ENCODE data around the gene GNB1.

Gene GNB1

GRCh38 chr1:1907098-1907736 is 16.3 kb upstream of the GNB1 start:
- FAIRE-seq = no peak

- peak; percentile 83 for FAIRE-seq
Measured at GRCh38 chr1:1906185-1907097, 15.6 kb upstream of the GNB1 start.

GRCh38 chr1:1903224-1903623 is 12.3 kb upstream of the GNB1 start:
- no peak for FAIRE-seq

- FAIRE-seq = no peak
Measured at GRCh38 chr1:1901641-1902294, 10.9 kb upstream of the GNB1 start.

GRCh38 chr1:1900883-1901640 is 10.2 kb upstream of the GNB1 start:
- no peak for FAIRE-seq

- FAIRE-seq = no peak
Measured at GRCh38 chr1:1899967-1900327, 9.1 kb upstream of the GNB1 start.

GRCh38 chr1:1899266-1899966 is 8.5 kb upstream of the GNB1 start:
- FAIRE-seq = no peak

- FAIRE-seq = no peak
Measured at GRCh38 chr1:1898246-1898933, 7.5 kb upstream of the GNB1 start.

- FAIRE-seq = no peak
Measured at GRCh38 chr1:1895456-1896336, 4.8 kb upstream of the GNB1 start.

GRCh38 chr1:1895060-1895418 is 4.2 kb upstream of the GNB1 start:
- no peak for FAIRE-seq

GRCh38 chr1:1894354-1895059 is 3.6 kb upstream of the GNB1 start:
- FAIRE-seq = no peak

GRCh38 chr1:1893997-1894353 is 3.1 kb upstream of the GNB1 start:
- no peak for FAIRE-seq

- FAIRE-seq = no peak
Measured at GRCh38 chr1:1893291-1893985, 2.6 kb upstream of the GNB1 start.

GRCh38 chr1:1892763-1893120 is 1.9 kb upstream of the GNB1 start:
- FAIRE-seq = no peak

- no peak for FAIRE-seq
Measured at GRCh38 chr1:1892079-1892762, 1.3 kb upstream of the GNB1 start.

- FAIRE-seq = no peak
Measured at GRCh38 chr1:1891349-1892078, 627 bp upstream of the GNB1 start.

- FAIRE-seq = no peak
Measured at GRCh38 chr1:1889847-1890505, 911 bp downstream of the GNB1 start.
